Renal cortex interstitium (tissue), 15 donors: ENCODE data around the gene PRR4. TPM values are rescaled to one million over a fixed set of nuclear protein-coding genes. Genes with fewer than 3 reads are reported as not detected.

ENCODE experiments used
- DNase-seq, 11 donors: peaks; one replicate each; pipeline ENCODE4 v3.0.0-alpha.2; 2013; ENCODE audit warnings: low read depth in 9 of 11, low spot score in 4 of 11; ENCODE audit errors: extremely low read depth in 1 of 11
- long read RNA-seq, 16 experiments: transcript quantifications; one replicate each; lab custom pipeline, GENCODE V29; 2026
- polyA plus RNA-seq, 3 donors: library from polyadenylated mRNA; unstranded; fragments of 120-200 nt; gene quantifications; one replicate each; pipeline ENCODE4 v1.2.1, GENCODE V29; 2013; ENCODE audit not compliant: insufficient read length in 3 of 3

Gene PRR4
- 10 to 100 TPM in 1 of 3 donors, 1 to 10 TPM in 2; 5.6 to 14.4 (median 8.8) TPM for polyA plus RNA-seq
- long read RNA-seq, donor 1, result 0 reads
- long read RNA-seq, donor 2, partial matches to known transcripts, result 0 of 1 reads
- long read RNA-seq, donor 2, other reads (novel, unspliced or antisense), result 0 of 1 reads
- long read RNA-seq, donor 3, result 0 reads
- long read RNA-seq, donor 4, partial matches to known transcripts, result 0 of 1 reads
- long read RNA-seq, donor 4, other reads (novel, unspliced or antisense), result 0 of 1 reads
- long read RNA-seq, donor 5, result 0 reads
- long read RNA-seq, donor 6, result 0 reads
- long read RNA-seq, donor 7, result 0 reads
- long read RNA-seq, donor 8, partial matches to known transcripts, result 0 of 2 reads
- long read RNA-seq, donor 8, other reads (novel, unspliced or antisense), result 0 of 2 reads
- long read RNA-seq, donor 9, result 0 reads
- long read RNA-seq, donor 10, result 0 reads
- long read RNA-seq, donor 11, result 0 reads
- long read RNA-seq, donor 12, result 0 reads
- long read RNA-seq, donor 13, result 0 reads
- long read RNA-seq, donor 14, result 0 reads
- long read RNA-seq, donor 15, result 0 reads
- long read RNA-seq, donor 16, result 0 reads

GRCh38 chr12:10849425-10849878, at the start of gene PRR4:
Gene PRR4, minus strand, starts transcription at chr12:10849475. Its CDS starts 38 bp downstream, at chr12:10849437.
- no peak for DNase-seq

- no peak for DNase-seq
Measured at GRCh38 chr12:10896854-10897253, 47.6 kb upstream of the PRR4 start.

GRCh38 chr12:10891937-10892336, 42.7 kb upstream of the PRR4 start:
- no peak for DNase-seq

GRCh38 chr12:10889226-10889625, 40.0 kb upstream of the PRR4 start:
- no peak for DNase-seq

GRCh38 chr12:10884086-10884725, 34.9 kb upstream of the PRR4 start, which contains the start of gene PRH1:
Gene PRH1, minus strand, starts transcription at chr12:10884255. Its CDS starts 38 bp downstream, at chr12:10884217.
- DNase-seq, result no peak

GRCh38 chr12:10873378-10873777, 24.1 kb upstream of the PRR4 start:
- no peak for DNase-seq

- no peak for DNase-seq
Measured at GRCh38 chr12:10867381-10867780, 18.1 kb upstream of the PRR4 start.

GRCh38 chr12:10863512-10864218, 14.4 kb upstream of the PRR4 start:
- DNase-seq, result no peak

GRCh38 chr12:10861366-10861765, 12.1 kb upstream of the PRR4 start:
- no peak for DNase-seq

- DNase-seq, result no peak
Measured at GRCh38 chr12:10855807-10856206, 6.5 kb upstream of the PRR4 start.

- no peak for DNase-seq
Measured at GRCh38 chr12:10853776-10854175, 4.5 kb upstream of the PRR4 start.

- DNase-seq, result no peak
Measured at GRCh38 chr12:10851243-10851858, 2.1 kb upstream of the PRR4 start.

GRCh38 chr12:10847744-10848143, 1.5 kb downstream of the PRR4 start:
- DNase-seq, result peak in 1 of 11 donors; percentile 11

- no peak for DNase-seq
Measured at GRCh38 chr12:10842862-10843261, 6.4 kb downstream of the PRR4 start.

GRCh38 chr12:10838461-10838860, 10.8 kb downstream of the PRR4 start:
- DNase-seq, result no peak

- no peak for DNase-seq
Measured at GRCh38 chr12:10829994-10830393, 19.3 kb downstream of the PRR4 start.

- DNase-seq, result no peak
Measured at GRCh38 chr12:10826258-10826657, 23.0 kb downstream of the PRR4 start, which contains the start of gene TAS2R10. Gene TAS2R10, minus strand, starts transcription at chr12:10826358. Its CDS starts 89 bp downstream, at chr12:10826269.

- no peak for DNase-seq
Measured at GRCh38 chr12:10824957-10825356, 24.3 kb downstream of the PRR4 start.
